K562 (cell line): ENCODE results near the gene TMEM126A. TPM values are rescaled to one million over a fixed set of nuclear protein-coding genes. Genes with fewer than 3 reads are reported as not detected.
A peak's percentile ranks its signal among the peaks of the same experiment; 100 is the strongest.

Experiments used
- ARHGAP35 ChIP-seq: fragments of 450-650 bp; IDR thresholded peaks from 2 replicates; pipeline ENCODE4 v1.6.1; 2018; ENCODE audit not compliant: partially characterized antibody
- ARID3B ChIP-seq: fragments of 250-450 bp; sonication (Bioruptor Pico); IDR thresholded peaks from 2 replicates; pipeline ENCODE4 v1.4.0; 2020; ENCODE audit warnings: borderline replicate concordance
- BRD9 ChIP-seq: fragments of 450-650 bp; IDR thresholded peaks from 2 replicates; pipeline ENCODE4 v1.6.1; 2018; ENCODE audit warnings: low read depth; ENCODE audit not compliant: partially characterized antibody
- CHD1 ChIP-seq: fragments of 200-600 bp; sonication (generic); IDR thresholded peaks from one replicate; pipeline ENCODE4 v1.6.1; 2012; ENCODE audit warnings: mild to moderate bottlenecking, moderate library complexity, low read length, inconsistent platforms
- E2F3 ChIP-seq: fragments of 250-450 bp; sonication (Bioruptor Pico); IDR thresholded peaks from 2 replicates; pipeline ENCODE4 v1.4.0; 2020; ENCODE audit warnings: mild to moderate bottlenecking
- EP300 ChIP-seq: IDR thresholded peaks from 2 replicates; pipeline ENCODE4 v1.6.1; 2012; ENCODE audit warnings: low read length, improper control_type of control experiment
- ETS2 ChIP-seq: IDR thresholded peaks from 2 replicates; pipeline ENCODE4 v1.6.1; 2016; ENCODE audit warnings: borderline replicate concordance, missing genetic modification characterization, mild to moderate bottlenecking, moderate library complexity, missing compliant biosample characterization; ENCODE audit not compliant: poor library complexity, severe bottlenecking
- FOXA1 ChIP-seq: fragments of 450-650 bp; IDR thresholded peaks from 2 replicates; pipeline ENCODE4 v1.6.1; 2016; ENCODE audit warnings: mild to moderate bottlenecking, borderline replicate concordance
- GABPA ChIP-seq: fragments of 200-800 bp; sonication (Bioruptor generic); conservative IDR thresholded peaks from 2 replicates; pipeline ENCODE4 v1.6.1; 2016; ENCODE audit warnings: low read depth, missing genetic modification characterization, missing compliant biosample characterization
- GATA2 ChIP-seq: sonication (generic); formaldehyde crosslinking; IDR thresholded peaks from 2 replicates; pipeline ENCODE4 v1.4.0; 2020; ENCODE audit warnings: mild to moderate bottlenecking, missing genetic modification reagents
- HBP1 ChIP-seq: fragments of 450-650 bp; formaldehyde crosslinking; IDR thresholded peaks from 2 replicates; pipeline ENCODE4 v1.4.0; 2022; ENCODE audit warnings: missing genetic modification characterization
- IFI16 ChIP-seq: fragments of 250-450 bp; sonication (Bioruptor Pico); IDR thresholded peaks from 2 replicates; pipeline ENCODE4 v2.1.2; 2022; ENCODE audit warnings: mild to moderate bottlenecking, inconsistent platforms
- KAT8 ChIP-seq: fragments of 450-650 bp; IDR thresholded peaks from 2 replicates; pipeline ENCODE4 v1.6.1; 2016; ENCODE audit warnings: low read depth, mild to moderate bottlenecking
- KLF16 ChIP-seq: IDR thresholded peaks from 2 replicates; pipeline ENCODE4 v1.6.1; 2016; ENCODE audit warnings: antibody characterized with exemption
- NR0B1 ChIP-seq: fragments of 450-650 bp; IDR thresholded peaks from one replicate; pipeline ENCODE4 v1.6.1; 2018; ENCODE audit warnings: mild to moderate bottlenecking, moderate library complexity; ENCODE audit not compliant: partially characterized antibody
- SMAD1 ChIP-seq: fragments of 150-350 bp; IDR thresholded peaks from 2 replicates; pipeline ENCODE4 v1.6.1; 2014; ENCODE audit warnings: low read length, low read depth; ENCODE audit not compliant: partially characterized antibody
- SNRNP70 ChIP-seq: fragments of 200-400 bp; formaldehyde crosslinking; optimal IDR thresholded peaks from 2 replicates; pipeline ENCODE3; 2017; ENCODE audit warnings: low read depth, low read length
- STAG1 ChIP-seq: sonication (generic); formaldehyde crosslinking; IDR thresholded peaks from 2 replicates; pipeline ENCODE4 v1.5.0; 2020; ENCODE audit warnings: missing genetic modification reagents, borderline replicate concordance
- ZC3H4 ChIP-seq: sonication (generic); formaldehyde crosslinking; IDR thresholded peaks from 2 replicates; pipeline ENCODE4 v1.9.0; 2021; ENCODE audit warnings: missing genetic modification reagents, borderline replicate concordance
- ZFPM2 ChIP-seq: fragments of 250-450 bp; sonication (Bioruptor Pico); IDR thresholded peaks from 2 replicates; pipeline ENCODE4 v1.5.1; 2022; ENCODE audit warnings: mild to moderate bottlenecking
- ZFX ChIP-seq: sonication (generic); formaldehyde crosslinking; IDR thresholded peaks from 2 replicates; pipeline ENCODE4 v1.8.0; 2022; ENCODE audit warnings: mild to moderate bottlenecking, missing genetic modification reagents, moderate library complexity
- ZNF253 ChIP-seq: fragments of 250-450 bp; sonication (Bioruptor Pico); conservative IDR thresholded peaks from 2 replicates; pipeline ENCODE4 v1.6.1; 2021; ENCODE audit warnings: mild to moderate bottlenecking
- ZNF41 ChIP-seq: fragments of 250-450 bp; sonication (Bioruptor Pico); conservative IDR thresholded peaks from 2 replicates; pipeline ENCODE4 v1.4.0; 2020; ENCODE audit warnings: mild to moderate bottlenecking
- ZNF584 ChIP-seq: fragments of 200-800 bp; sonication (Bioruptor generic); IDR thresholded peaks from 2 replicates; pipeline ENCODE4 v1.6.1; 2016; ENCODE audit warnings: low read depth, mild to moderate bottlenecking, missing genetic modification characterization, missing compliant biosample characterization
- polyA plus RNA-seq, 8 experiments: library from polyadenylated mRNA; depleted of rRNA in 4 of 8; stranded (reverse) in 5 of 8; unstranded in 3 of 8; fragments of >200 nt; fragmentation: Nextera tagmentation in 2 of 8; fragmentation: Illumina TruSeq in 1 of 8; extraction: Ambion mirVana in 2 of 8; extraction: Trizol in 1 of 8; gene quantifications; 2 replicates each; pipeline versions ENCODE4 v1.2.1 to v1.2.3, GENCODE V29; 2011 to 2014; ENCODE audit warnings: inconsistent platforms in 1 of 8, missing spikeins in 1 of 8
- total RNA-seq, 7 experiments: library from RNA; depleted of rRNA in 6 of 7; stranded (reverse); fragments of >200 nt in 6 of 7; fragmentation: Illumina TruSeq in 2 of 7; extraction: Trizol in 2 of 7; gene quantifications; 2 replicates each; pipeline versions ENCODE4 v1.2.1 to v1.2.3, GENCODE V29; 2011 to 2021; ENCODE audit warnings: low replicate concordance in 1 of 7

TMEM126A gene
- total and polyA plus RNA-seq, 9 of the 15 experiments (the other 6 are each of a cell fraction or from before 2014, with no cell fraction given) = 19.3 to 154 (median 56.3) TPM

GRCh38 chr11:85664615-85665481 is 17.1 kb downstream of the TMEM126A start, which contains the start of gene CREBZF (continued):
- no peak for TF ChIP-seq HBP1 (CRISPR knock-in tag)
- no peak for TF ChIP-seq IFI16
- TF ChIP-seq ARID3B = no peak
- TF ChIP-seq ZNF41 (CRISPR knock-in tag) = no peak
- no peak for TF ChIP-seq SNRNP70
- peak; percentile 100 for TF ChIP-seq ZFX (CRISPR knock-in tag)
- TF ChIP-seq NR0B1 = no peak
- TF ChIP-seq SMAD1 = no peak
- TF ChIP-seq CHD1 = no peak
- peak; percentile 73; the same call in 1 of the 2 replicates for TF ChIP-seq KLF16
- no peak for TF ChIP-seq ZNF253 (CRISPR knock-in tag)
- TF ChIP-seq FOXA1 = no peak
- no peak; the same call in 1 of the 2 replicates for TF ChIP-seq ZC3H4 (CRISPR knock-in tag)
- no peak for TF ChIP-seq STAG1 (CRISPR knock-in tag)
- peak; percentile 75 for TF ChIP-seq E2F3 (CRISPR knock-in tag)
- peak; percentile 82 for TF ChIP-seq ARHGAP35
- TF ChIP-seq KAT8 = no peak
- peak; percentile 90 for TF ChIP-seq GABPA
- TF ChIP-seq ETS2 = no peak
- no peak for TF ChIP-seq EP300
- no peak for TF ChIP-seq BRD9
- no peak for TF ChIP-seq ZFPM2
- peak; percentile 56; the same call in 1 of the 2 replicates for TF ChIP-seq ZNF584 (CRISPR knock-in tag)
- TF ChIP-seq GATA2 (CRISPR knock-in tag) = no peak
